HEK293 (cell line): ENCODE measurements around the gene BICRAL.

Experiments used
- CTCF ChIA-PET: fragments of 350-600 bp; formaldehyde crosslinking; extraction: SDS; loops from one replicate; lab custom pipeline; 2021; ENCODE audit warnings: antibody characterized with exemption; lab: Yijun Ruan, JAX
- POLR2A ChIA-PET: fragments of 300-600 bp; formaldehyde crosslinking; extraction: SDS; loops from one replicate; lab custom pipeline; 2020; ENCODE audit warnings: antibody characterized with exemption, inconsistent platforms; lab: Yijun Ruan, JAX
- H3K27ac ChIP-seq: fragments of 200-500 bp; sonication (Bioruptor generic); 2 replicates; pipeline ENCODE4 v1.5.1; 2014; ENCODE audit warnings: low read depth, low read length, control low read depth, inconsistent platforms; ENCODE audit errors: extremely low read depth
- H3K36me3 ChIP-seq, 2 experiments: fragments of 200-500 bp in 1 of 2; sonication (Bioruptor generic) in 1 of 2; 1 replicate in 1 of 2; 2 replicates in 1 of 2; pipeline ENCODE4 v1.5.1; 2014 to 2017; ENCODE audit warnings: inconsistent platforms in 2 of 2, low read length in 2 of 2; ENCODE audit not compliant: control insufficient read depth in 2 of 2, insufficient read depth in 1 of 2
- H3K4me1 ChIP-seq: fragments of 200-500 bp; sonication (Bioruptor generic); 2 replicates; pipeline ENCODE4 v1.5.1; 2014; ENCODE audit warnings: mild to moderate bottlenecking, low read length, inconsistent platforms; ENCODE audit not compliant: control insufficient read depth, insufficient read depth
- H3K4me3 ChIP-seq: 2 replicates; pipeline ENCODE4 v1.5.1; 2011; ENCODE audit warnings: low read depth, mild to moderate bottlenecking, control low read depth, low read length, moderate library complexity
- H3K9me3 ChIP-seq: fragments of 200-500 bp; sonication (Bioruptor generic); 2 replicates; pipeline ENCODE4 v1.5.1; 2014; ENCODE audit warnings: low read depth, low read length, inconsistent platforms; ENCODE audit not compliant: control insufficient read depth, insufficient read depth
- GLI4 ChIP-seq: fragments of 450-650 bp; formaldehyde crosslinking; IDR thresholded peaks from 2 replicates; pipeline ENCODE4 v1.5.1; 2016; ENCODE audit warnings: missing biosample characterization, missing genetic modification characterization
- HOXA7 ChIP-seq: sonication (generic); formaldehyde crosslinking; IDR thresholded peaks from 2 replicates; pipeline ENCODE4 v1.8.1; 2022; ENCODE audit warnings: missing genetic modification reagents, borderline replicate concordance
- MZF1 ChIP-seq: fragments of 450-650 bp; formaldehyde crosslinking; IDR thresholded peaks from 2 replicates; pipeline ENCODE4 v1.5.1; 2017; ENCODE audit warnings: missing biosample characterization, missing genetic modification characterization, borderline replicate concordance
- WT1 ChIP-seq: fragments of 450-650 bp; formaldehyde crosslinking; IDR thresholded peaks from 2 replicates; pipeline ENCODE4 v1.5.1; 2016; ENCODE audit warnings: missing biosample characterization, missing genetic modification characterization
- YY1 ChIP-seq: fragments of 450-650 bp; formaldehyde crosslinking; IDR thresholded peaks from 2 replicates; pipeline ENCODE4 v1.5.1; 2018; ENCODE audit warnings: missing biosample characterization, missing genetic modification characterization
- ZNF148 ChIP-seq: fragments of 450-650 bp; formaldehyde crosslinking; IDR thresholded peaks from 2 replicates; pipeline ENCODE4 v1.5.0; 2017; ENCODE audit warnings: missing biosample characterization, missing genetic modification characterization, borderline replicate concordance
- ZNF18 ChIP-seq: fragments of 450-650 bp; formaldehyde crosslinking; IDR thresholded peaks from 2 replicates; pipeline ENCODE4 v1.5.1; 2016; ENCODE audit warnings: missing biosample characterization, missing genetic modification characterization
- ZNF221 ChIP-seq: fragments of 450-650 bp; formaldehyde crosslinking; IDR thresholded peaks from 2 replicates; pipeline ENCODE4 v1.5.1; 2017; ENCODE audit warnings: missing biosample characterization, missing genetic modification characterization, borderline replicate concordance
- ZNF280C ChIP-seq: fragments of 450-650 bp; formaldehyde crosslinking; IDR thresholded peaks from 2 replicates; pipeline ENCODE4 v1.5.1; 2016; ENCODE audit warnings: missing biosample characterization, missing genetic modification characterization
- ZNF366 ChIP-seq: fragments of 450-650 bp; formaldehyde crosslinking; conservative IDR thresholded peaks from 2 replicates; pipeline ENCODE4 v1.5.1; 2016; ENCODE audit warnings: missing biosample characterization, missing genetic modification characterization
- ZNF473 ChIP-seq: fragments of 450-650 bp; formaldehyde crosslinking; IDR thresholded peaks from 2 replicates; pipeline ENCODE4 v1.5.1; 2017; ENCODE audit warnings: missing biosample characterization, missing genetic modification characterization
- ZNF549 ChIP-seq: fragments of 450-650 bp; IDR thresholded peaks from 2 replicates; pipeline ENCODE4 v1.5.1; 2018; ENCODE audit warnings: missing biosample characterization, missing genetic modification characterization, mild to moderate bottlenecking, inconsistent platforms, moderate library complexity
- ZNF768 ChIP-seq: fragments of 450-650 bp; formaldehyde crosslinking; IDR thresholded peaks from 2 replicates; pipeline ENCODE4 v1.5.1; 2018; ENCODE audit warnings: missing biosample characterization, mild to moderate bottlenecking, missing genetic modification characterization
- ZNF792 ChIP-seq: fragments of 450-650 bp; formaldehyde crosslinking; IDR thresholded peaks from 2 replicates; pipeline ENCODE4 v1.5.1; 2016; ENCODE audit warnings: missing biosample characterization, missing genetic modification characterization
- TF ChIP-seq, protein P1 (sequence below): fragments of 450-650 bp; formaldehyde crosslinking; IDR thresholded peaks from 2 replicates; pipeline ENCODE4 v1.5.1; 2016; ENCODE audit warnings: missing biosample characterization, missing genetic modification characterization
- TF ChIP-seq, protein P2 (sequence below): fragments of 450-650 bp; formaldehyde crosslinking; IDR thresholded peaks from 2 replicates; pipeline ENCODE4 v1.5.1; 2016; ENCODE audit warnings: missing biosample characterization, missing genetic modification characterization
- TF ChIP-seq, protein P3 (sequence below): fragments of 450-650 bp; formaldehyde crosslinking; conservative IDR thresholded peaks from 2 replicates; pipeline ENCODE4 v1.5.1; 2016; ENCODE audit warnings: low read depth, missing biosample characterization, missing genetic modification characterization

The BICRAL gene

DNA sequence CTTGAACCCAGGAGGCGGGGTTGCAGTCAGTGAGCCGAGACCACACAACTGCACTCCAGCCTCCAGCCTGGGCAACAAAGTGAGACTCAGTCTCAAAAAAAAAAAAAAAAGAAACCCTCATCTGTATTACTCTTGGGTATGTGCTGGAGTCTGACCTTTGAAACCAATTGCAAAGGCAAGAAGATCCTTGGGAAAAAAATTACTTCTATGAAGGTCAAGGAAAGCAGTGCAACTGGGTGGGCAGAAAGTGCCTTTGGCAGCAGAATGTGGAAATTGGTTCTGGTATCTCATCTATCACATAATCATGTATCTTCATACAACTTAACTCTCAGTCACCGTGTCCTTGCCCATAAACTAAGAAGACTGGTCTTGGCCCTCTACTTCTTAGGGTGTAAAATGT lies 89.9 kb downstream of the BICRAL start:
- Histone ChIP-seq H3K27ac (no peak overlapping the region), H3K4me3 (no peak overlapping the region), H3K9me3 (no peaks in the 10 kb centered on the region), H3K4me1 (no peaks in the 10 kb centered on the region), H3K36me3 (no peaks in the 10 kb centered on the region)
- ChIA-PET CTCF (no interaction called here), POLR2A (no interaction called here)
- TF ChIP-seq, protein P1, sequence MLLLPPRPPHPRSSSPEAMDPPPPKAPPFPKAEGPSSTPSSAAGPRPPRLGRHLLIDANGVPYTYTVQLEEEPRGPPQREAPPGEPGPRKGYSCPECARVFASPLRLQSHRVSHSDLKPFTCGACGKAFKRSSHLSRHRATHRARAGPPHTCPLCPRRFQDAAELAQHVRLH (tag by site-specific recombination), result no peak
- TF ChIP-seq ZNF792 (tag by site-specific recombination), result no peak
- TF ChIP-seq ZNF366, result no peak
- TF ChIP-seq YY1 (tag by site-specific recombination), result no peak
- TF ChIP-seq ZNF18 (tag by site-specific recombination), result no peak
- TF ChIP-seq MZF1, result no peak
- TF ChIP-seq, protein P2, sequence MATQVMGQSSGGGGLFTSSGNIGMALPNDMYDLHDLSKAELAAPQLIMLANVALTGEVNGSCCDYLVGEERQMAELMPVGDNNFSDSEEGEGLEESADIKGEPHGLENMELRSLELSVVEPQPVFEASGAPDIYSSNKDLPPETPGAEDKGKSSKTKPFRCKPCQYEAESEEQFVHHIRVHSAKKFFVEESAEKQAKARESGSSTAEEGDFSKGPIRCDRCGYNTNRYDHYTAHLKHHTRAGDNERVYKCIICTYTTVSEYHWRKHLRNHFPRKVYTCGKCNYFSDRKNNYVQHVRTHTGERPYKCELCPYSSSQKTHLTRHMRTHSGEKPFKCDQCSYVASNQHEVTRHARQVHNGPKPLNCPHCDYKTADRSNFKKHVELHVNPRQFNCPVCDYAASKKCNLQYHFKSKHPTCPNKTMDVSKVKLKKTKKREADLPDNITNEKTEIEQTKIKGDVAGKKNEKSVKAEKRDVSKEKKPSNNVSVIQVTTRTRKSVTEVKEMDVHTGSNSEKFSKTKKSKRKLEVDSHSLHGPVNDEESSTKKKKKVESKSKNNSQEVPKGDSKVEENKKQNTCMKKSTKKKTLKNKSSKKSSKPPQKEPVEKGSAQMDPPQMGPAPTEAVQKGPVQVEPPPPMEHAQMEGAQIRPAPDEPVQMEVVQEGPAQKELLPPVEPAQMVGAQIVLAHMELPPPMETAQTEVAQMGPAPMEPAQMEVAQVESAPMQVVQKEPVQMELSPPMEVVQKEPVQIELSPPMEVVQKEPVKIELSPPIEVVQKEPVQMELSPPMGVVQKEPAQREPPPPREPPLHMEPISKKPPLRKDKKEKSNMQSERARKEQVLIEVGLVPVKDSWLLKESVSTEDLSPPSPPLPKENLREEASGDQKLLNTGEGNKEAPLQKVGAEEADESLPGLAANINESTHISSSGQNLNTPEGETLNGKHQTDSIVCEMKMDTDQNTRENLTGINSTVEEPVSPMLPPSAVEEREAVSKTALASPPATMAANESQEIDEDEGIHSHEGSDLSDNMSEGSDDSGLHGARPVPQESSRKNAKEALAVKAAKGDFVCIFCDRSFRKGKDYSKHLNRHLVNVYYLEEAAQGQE (tag by site-specific recombination), result no peak
- TF ChIP-seq GLI4 (tag by site-specific recombination), result no peak
- TF ChIP-seq ZNF473, result no peak
- TF ChIP-seq ZNF148, result no peak
- TF ChIP-seq, protein P3, sequence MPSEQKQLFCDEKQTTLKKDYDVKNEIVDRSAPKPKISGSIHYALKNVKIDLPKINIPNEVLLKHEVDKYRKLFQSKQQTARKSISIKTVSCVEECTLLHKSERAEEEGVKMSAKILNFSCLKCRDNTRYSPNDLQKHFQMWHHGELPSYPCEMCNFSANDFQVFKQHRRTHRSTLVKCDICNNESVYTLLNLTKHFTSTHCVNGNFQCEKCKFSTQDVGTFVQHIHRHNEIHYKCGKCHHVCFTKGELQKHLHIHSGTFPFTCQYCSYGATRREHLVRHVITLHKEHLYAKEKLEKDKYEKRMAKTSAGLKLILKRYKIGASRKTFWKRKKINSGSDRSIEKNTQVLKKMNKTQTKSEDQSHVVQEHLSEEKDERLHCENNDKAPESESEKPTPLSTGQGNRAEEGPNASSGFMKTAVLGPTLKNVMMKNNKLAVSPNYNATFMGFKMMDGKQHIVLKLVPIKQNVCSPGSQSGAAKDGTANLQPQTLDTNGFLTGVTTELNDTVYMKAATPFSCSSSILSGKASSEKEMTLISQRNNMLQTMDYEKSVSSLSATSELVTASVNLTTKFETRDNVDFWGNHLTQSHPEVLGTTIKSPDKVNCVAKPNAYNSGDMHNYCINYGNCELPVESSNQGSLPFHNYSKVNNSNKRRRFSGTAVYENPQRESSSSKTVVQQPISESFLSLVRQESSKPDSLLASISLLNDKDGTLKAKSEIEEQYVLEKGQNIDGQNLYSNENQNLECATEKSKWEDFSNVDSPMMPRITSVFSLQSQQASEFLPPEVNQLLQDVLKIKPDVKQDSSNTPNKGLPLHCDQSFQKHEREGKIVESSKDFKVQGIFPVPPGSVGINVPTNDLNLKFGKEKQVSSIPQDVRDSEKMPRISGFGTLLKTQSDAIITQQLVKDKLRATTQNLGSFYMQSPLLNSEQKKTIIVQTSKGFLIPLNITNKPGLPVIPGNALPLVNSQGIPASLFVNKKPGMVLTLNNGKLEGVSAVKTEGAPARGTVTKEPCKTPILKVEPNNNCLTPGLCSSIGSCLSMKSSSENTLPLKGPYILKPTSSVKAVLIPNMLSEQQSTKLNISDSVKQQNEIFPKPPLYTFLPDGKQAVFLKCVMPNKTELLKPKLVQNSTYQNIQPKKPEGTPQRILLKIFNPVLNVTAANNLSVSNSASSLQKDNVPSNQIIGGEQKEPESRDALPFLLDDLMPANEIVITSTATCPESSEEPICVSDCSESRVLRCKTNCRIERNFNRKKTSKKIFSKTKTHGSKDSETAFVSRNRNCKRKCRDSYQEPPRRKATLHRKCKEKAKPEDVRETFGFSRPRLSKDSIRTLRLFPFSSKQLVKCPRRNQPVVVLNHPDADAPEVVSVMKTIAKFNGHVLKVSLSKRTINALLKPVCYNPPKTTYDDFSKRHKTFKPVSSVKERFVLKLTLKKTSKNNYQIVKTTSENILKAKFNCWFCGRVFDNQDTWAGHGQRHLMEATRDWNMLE, result no peak
- TF ChIP-seq WT1 (tag by site-specific recombination), result no peak
- no peak for TF ChIP-seq ZNF280C
- TF ChIP-seq HOXA7 (CRISPR knock-in tag), result no peak
- no peak for TF ChIP-seq ZNF221
- no peak for TF ChIP-seq ZNF549
- TF ChIP-seq ZNF768 (tag by site-specific recombination), result no peak
